Stimulated activated CD8-positive, alpha-beta memory T cell treated with anti-CD3 and anti-CD28 coated beads, Interleukin-12 subunit alpha, Interleukin-12 subunit beta, amount 100 ng/mL, for 4 hours (primary cell): Measurements from ENCODE around the gene USP21.

Experiments used
- DNase-seq: peaks from one replicate; pipeline ENCODE4 v3.0.0-alpha.2; 2020; ENCODE audit warnings: low read depth

USP21 gene

DNA sequence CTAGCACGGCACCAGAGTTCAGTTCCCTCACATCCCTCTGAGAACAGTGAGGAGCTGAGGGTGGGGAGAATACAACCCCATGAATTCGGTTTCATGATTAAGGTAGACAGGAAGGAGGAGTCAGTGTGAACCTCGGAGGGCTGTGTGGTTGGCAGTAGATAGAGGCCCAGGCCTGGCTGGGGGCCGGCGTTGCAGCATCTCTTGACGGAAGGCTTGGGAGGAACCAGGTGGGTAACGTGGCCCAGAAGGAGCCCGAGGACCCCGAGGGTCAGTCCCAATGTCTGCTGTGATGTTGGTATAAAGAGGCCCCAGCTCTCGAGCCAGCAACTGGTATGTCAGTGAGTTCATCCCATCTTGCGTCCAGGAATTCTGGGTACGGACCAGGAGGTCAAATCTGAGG, 12.4 kb downstream of the USP21 start:
- no peak for DNase-seq

DNA sequence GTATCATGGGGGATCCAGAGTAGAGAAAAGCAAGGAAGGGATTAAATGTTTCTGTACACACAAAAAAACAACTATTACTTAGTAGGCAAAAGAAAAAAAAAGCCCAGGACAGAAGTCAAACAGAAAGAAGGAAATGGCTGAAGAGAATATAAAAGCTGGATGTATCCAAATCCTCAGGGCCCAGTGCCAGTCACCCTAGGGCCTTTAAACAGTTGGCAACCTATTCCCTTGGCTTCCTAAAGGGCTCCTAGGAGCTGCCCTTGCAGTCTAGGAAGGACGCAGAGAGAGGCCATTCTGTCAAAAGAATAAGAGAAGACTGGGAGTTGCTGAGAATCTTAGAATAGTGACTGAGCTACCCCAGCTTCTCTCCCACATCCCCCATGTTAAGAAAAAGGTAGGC, 13.0 kb downstream of the USP21 start:
- no peak for DNase-seq

- DNase-seq = no peak
Observed at GRCh38 chr1:161172776-161173376, 13.6 kb downstream of the USP21 start.

- no peak for DNase-seq
Observed at GRCh38 chr1:161173711-161174110, 14.4 kb downstream of the USP21 start.

GRCh38 chr1:161174911-161175310, 15.6 kb downstream of the USP21 start:
- no peak for DNase-seq

GRCh38 chr1:161175771-161176453, 16.6 kb downstream of the USP21 start:
- no peak for DNase-seq

DNA sequence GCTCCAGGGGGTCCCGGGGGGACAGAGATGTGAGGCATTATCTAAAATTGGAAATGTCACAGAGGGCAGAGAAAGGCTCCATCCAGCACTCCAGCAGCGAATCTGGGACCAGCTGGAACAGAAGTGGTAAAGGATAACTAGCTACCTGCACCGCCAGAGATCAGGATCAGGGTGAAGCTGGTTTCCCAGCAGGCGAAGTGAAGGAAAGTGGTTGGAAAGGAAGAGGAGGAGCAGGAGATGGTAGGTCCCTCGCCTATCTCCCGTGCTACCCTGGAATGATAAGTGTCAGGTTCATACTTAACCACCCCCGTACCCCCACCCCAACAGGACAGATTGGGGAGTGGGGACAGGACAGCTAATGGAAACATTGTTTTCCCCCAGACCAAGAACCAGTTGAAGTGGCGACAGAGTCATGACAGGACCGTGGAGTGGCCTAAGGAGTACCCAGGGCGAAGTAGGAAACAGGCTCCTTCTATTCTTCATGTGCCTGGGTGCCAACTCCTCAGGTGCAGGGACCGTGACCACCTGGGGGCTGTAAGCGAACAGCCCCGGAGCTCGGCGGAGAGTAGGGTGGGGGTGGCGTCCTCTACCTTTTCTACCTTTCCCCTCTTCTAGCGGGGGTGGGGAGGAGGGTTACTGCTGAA, 17.3 kb downstream of the USP21 start:
- DNase-seq = no peak

DNA sequence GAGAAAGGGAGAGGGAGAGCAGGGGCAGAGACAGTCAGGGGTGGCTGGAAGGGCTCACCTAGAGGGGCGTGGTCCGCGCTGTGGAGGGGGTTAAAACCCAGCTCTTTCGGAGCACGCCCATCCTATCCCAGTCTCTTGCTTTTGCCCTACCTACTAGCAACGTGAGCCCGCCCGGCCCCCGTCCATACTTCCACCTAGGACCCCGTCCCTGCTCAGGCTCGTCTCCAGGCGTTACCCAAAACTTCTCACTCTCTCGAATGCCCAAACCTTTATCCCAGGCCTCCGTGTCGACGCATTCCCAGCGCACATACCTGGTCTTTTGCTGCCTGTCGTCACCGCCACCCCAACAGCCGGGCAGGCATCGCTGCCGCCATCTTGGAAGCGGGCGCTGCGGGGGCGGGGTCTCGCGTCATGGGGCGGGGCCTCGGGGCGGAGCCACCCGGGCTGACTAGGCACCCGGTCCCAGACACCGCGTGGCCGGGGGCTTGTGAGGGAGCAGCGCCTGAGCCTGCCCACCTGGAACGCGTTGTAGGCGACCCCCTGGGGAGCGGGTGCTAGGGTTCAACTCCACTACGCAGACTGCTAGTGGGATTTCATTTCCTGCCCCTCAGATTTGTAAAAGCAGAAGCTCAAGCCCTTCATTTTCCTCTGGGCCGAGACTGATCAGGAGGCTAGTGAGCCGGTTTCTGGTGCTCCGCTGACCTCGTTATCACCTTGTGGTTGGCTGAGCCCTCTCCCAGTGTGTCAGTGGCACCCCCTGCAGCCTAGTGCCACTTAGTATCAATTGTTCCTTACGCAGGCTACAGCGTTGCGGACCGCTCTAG, 18.0 kb downstream of the USP21 start, which contains the start of gene B4GALT3:
B4GALT3 (minus strand) TSS at position 396 of the 824 bp plus-strand sequence. CDS start 1,447 bp downstream, outside the sequence.
- peak; percentile 93 for DNase-seq

- DNase-seq = no peak
Observed at GRCh38 chr1:161177936-161178244, 18.6 kb downstream of the USP21 start.

DNA sequence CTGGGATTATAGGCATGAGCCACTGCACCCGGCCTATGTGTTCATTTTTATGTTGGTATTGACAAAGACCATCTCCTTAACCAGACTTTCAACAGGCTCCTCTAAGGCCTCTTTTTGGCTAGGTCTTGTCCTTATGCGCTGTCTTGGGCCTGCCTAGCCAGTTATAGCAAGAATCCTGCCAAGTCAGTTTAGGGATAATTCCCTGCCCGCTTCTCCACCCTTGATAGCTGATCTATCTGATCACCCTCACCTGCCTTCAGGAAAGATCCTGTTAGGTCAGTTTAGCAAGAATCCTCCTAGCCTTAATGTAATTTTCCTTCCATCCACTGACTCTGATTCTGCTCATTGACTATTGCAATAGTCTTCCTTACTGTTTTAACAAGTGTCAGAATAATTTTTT, 20.4 kb downstream of the USP21 start:
- DNase-seq = no peak

DNA sequence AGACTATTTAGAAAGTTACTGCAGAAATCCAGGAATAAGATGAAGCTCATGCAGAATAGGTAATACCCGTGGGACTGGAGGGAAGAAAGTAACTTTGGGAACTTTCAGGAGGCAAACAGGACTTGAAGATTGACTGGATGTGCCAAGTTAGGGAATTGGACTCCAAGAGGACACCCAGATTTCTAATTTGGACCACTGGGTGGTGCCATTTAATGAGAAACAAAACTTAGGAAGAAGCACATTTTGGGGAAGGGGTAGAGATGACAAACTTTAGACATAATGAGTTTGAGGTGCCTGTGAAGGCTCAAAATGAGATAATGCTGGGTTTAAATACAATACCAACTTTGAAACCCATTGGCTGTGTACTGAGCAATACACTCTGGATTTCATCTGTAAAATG, 21.3 kb downstream of the USP21 start:
- DNase-seq = no peak

- DNase-seq = no peak
Observed at GRCh38 chr1:161182214-161182613, 22.9 kb downstream of the USP21 start.

DNA sequence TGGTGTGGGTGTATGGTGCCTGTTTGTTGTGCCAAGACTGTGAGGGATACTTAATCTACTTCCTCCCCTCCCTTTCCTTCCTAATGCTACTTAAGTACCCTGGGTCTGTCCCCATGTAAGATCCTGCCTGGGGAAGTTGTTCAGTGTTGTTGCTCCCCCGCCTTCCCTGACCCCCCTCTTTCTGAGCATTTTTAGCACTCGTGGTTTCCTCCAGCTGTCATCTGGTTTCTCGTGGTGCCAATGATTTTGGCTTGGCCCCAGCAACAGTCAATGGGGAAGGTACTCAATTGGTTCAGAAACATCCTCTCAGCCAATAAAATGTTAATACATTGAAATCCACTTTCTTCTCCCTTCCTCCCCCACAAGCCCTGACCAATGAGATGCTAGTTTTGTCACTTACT, 26.0 kb downstream of the USP21 start:
- peak; percentile 47 for DNase-seq

GRCh38 chr1:161185732-161186311, 26.5 kb downstream of the USP21 start:
- no peak for DNase-seq

DNA sequence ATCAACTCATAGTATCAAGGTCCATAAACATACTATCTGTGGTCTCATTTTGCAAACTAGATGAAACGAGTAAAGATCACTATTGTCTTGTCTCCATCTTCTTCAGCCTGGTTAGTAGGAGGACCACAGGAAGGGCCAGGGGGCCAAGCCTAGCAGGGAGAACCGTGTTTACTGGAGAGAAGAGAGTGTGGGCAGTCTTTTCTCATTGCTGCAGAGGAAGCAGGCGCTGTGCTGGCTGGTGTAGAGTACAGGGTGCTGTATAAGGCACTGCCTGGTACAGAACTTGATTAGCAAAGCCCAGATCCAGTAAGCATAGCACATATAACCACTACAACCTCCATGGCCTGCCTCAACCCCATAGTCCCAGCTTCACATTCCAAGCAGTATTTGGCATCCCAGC, 28.0 kb downstream of the USP21 start:
- no peak for DNase-seq

DNA sequence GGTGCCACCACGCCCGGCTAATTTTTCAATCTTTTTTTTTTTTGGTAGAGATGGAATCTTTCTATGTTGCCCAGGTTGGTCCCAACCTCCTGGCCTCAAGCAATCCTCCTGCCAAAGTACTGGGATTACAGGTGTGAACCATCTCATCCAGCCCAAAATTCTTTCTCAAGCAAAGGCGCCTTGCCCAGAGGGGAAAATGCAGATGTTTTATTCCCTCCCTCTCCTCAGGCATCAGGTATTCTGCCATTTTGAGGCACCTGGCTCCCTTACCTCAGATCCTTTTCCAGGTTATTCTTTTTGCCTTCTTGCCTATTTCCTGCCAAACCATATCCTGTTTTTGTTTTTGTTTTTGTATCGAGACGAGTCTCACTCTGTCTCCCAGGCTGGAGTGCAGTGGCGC, 29.1 kb downstream of the USP21 start:
- DNase-seq = no peak

- no peak for DNase-seq
Observed at GRCh38 chr1:161189036-161189435, 29.7 kb downstream of the USP21 start.

GRCh38 chr1:161190962-161191521, 31.7 kb downstream of the USP21 start:
- DNase-seq = no peak

DNA sequence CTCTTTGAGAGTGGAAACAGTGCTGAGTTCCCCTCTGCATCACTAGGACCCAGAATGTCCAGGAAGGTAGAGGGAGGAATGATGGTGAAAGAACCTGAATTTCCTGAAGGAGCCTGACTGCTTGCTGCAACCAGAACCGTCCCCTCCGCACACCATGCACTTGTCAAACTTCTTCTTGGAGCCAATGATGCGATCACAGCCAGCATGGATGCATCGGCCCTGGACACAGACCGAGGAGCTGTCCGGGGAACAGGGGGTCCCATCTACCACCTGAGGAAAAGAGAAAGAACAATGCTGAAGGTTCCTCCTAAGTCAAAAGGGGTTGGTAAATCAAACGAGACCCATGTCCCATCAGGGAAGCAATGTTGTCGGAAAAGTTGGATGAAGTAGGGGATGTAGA, 32.7 kb downstream of the USP21 start:
- DNase-seq = no peak

DNA sequence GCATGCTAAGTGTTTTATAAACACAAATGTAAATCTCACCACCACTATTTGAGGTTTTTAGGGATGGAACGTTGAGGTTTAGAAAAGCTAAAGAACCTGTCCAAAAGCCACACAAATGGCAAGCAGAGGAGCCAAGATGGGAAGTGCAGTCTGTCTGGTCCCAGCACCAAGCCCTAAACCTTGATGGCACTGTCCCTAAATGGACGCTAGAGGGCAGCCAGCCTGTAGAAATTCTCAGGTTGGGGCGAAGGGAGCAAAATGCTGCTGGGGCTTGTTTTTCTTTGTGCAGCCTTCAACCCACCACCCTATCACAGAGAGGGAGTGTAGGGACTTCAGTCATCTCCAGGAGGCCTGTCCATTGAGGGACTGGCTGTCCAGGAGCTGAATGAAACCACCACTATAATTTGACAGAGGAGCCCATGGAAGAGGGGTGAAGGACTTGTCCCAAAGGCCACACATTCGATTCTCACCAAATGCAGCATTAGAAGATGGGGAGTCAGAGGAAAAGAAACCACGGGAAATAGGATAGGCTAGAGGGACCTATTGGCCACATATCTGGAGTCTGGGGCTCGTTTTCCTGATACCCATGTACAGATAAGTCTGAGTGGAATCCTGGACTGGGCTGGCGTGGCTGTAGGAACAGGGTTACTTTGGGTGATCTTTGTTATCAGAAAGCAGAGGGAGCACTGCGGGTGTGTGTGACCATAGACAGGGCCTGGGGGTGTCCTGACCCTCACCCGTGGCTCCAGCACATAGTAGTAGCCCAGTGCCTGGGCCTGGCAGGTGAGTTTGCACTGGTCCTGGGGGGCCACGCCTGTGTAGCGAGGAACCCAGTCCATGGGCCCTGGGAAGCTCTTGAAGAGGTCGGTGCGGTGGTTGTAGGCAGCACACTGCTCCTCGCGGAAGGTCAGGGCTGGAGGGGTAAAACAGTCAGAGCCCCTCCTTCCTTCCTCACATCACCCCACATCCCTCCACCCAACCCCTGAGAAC, 33.5 kb downstream of the USP21 start:
- no peak for DNase-seq
